ENCODE data around the gene ARHGEF2. TPM values are rescaled to one million over a fixed set of nuclear protein-coding genes. Genes with fewer than 3 reads are reported as not detected.

Gene ARHGEF2
- total and polyA plus RNA-seq, 2 donors (not counting 1 experiment from before 2014, with no cell fraction given): 241 to 245 TPM

DNA sequence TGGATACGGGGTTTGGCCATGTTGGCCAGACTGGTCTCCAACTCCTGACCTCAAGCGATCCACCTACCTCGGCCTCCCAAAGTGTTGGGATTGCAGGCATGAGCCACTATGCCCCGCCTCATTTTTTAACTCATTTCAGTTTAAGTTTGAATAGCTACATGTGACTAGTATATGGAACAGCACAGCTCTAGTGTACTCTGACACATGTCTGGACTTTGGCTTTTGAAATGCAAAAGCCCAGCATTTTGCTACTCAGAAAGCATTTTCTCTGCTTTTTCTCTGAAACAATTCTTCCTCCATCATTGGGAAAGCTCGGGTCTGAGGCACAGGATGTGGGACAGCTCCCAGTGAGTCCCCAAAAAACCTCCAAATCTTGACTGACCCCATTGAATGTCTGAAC lies 46.5 kb upstream of the ARHGEF2 start:
- H3K27me3 Mint-ChIP-seq: peaks cover 6% of the 10 kb centered on the region
- intact Hi-C loops (cut with micrococcal nuclease): no loop called here
- Histone ChIP-seq H3K4me3 (ENCODE audit: control extremely low read depth in 1 of 5, extremely low read depth in 1 of 5, insufficient read depth in 1 of 5, low read depth in 2 of 5, low read length in 4 of 5) (no peak overlapping the region), H3K79me2 (ENCODE audit: control insufficient read depth, insufficient read depth, low read length) (peaks cover 20% of the 10 kb centered on the region), H3K36me3 (replicated peaks in 1 of 2; ENCODE audit: control extremely low read depth in 1 of 2, control insufficient read depth in 1 of 2, extremely low read depth in 1 of 2, insufficient read depth in 2 of 2, low read length in 1 of 2) (peaks cover 0 to 2% of the 10 kb centered on the region in 2 experiments), H3K4me2 (replicated peaks; ENCODE audit: low read depth, low read length, poor library complexity, severe bottlenecking) (no peak overlapping the region), H4K20me1 (ENCODE audit: control insufficient read depth, insufficient read depth, low read length, poor library complexity, severe bottlenecking) (no peaks in the 10 kb centered on the region), H3K4me1 (ENCODE audit: control insufficient read depth in 2 of 2, insufficient read depth in 2 of 2, low read length in 2 of 2) (peaks cover 7 to 11% of the 10 kb centered on the region in 2 donors), H3K9ac (ENCODE audit: low read length) (no peak overlapping the region), H3K9me3 (ENCODE audit: control extremely low read depth in 1 of 3, control insufficient read depth in 2 of 3, insufficient read depth in 1 of 3, low read length in 2 of 3) (no peaks in the 10 kb centered on the region), H2AFZ (ENCODE audit: insufficient read depth, low read depth, low read length, poor library complexity, severe bottlenecking) (no peak overlapping the region), H3K27me3 (replicated peaks in 1 of 4; ENCODE audit: control extremely low read depth in 1 of 4, control insufficient read depth in 3 of 4, insufficient read depth in 4 of 4, low read length in 3 of 4) (peaks cover 0 to 6% (median 0%) of the 10 kb centered on the region in 4 experiments), H3K27ac (ENCODE audit: low read length in 2 of 2) (no peak overlapping the region)
- CTCF ChIA-PET: interaction anchor here (1.0 kb wide), 1 partner anchor 90 kb away, joined by 3 read pairs; the partner anchor contains the start of gene KHDC4
- 95% methylated on average over 2 of the region's 5 CpGs for WGBS (ENCODE audit: insufficient coverage)
- POLR2A ChIA-PET: interaction anchor here (0.6 kb wide), 1 partner anchor 29 kb away, joined by 4 read pairs; the partner anchor contains the start of gene UBQLN4
- peaks cover 14% of the 10 kb centered on the region for H3K4me1 Mint-ChIP-seq
- no peak for TF ChIP-seq EZH2 (IDR thresholded peaks at IDR 0.05; ENCODE audit: borderline replicate concordance, insufficient read depth, low read depth, low read length, poor library complexity, severe bottlenecking)
- TF ChIP-seq, protein P1, sequence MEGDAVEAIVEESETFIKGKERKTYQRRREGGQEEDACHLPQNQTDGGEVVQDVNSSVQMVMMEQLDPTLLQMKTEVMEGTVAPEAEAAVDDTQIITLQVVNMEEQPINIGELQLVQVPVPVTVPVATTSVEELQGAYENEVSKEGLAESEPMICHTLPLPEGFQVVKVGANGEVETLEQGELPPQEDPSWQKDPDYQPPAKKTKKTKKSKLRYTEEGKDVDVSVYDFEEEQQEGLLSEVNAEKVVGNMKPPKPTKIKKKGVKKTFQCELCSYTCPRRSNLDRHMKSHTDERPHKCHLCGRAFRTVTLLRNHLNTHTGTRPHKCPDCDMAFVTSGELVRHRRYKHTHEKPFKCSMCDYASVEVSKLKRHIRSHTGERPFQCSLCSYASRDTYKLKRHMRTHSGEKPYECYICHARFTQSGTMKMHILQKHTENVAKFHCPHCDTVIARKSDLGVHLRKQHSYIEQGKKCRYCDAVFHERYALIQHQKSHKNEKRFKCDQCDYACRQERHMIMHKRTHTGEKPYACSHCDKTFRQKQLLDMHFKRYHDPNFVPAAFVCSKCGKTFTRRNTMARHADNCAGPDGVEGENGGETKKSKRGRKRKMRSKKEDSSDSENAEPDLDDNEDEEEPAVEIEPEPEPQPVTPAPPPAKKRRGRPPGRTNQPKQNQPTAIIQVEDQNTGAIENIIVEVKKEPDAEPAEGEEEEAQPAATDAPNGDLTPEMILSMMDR (IDR thresholded peaks at IDR 0.05): no peak
- H3K27ac Mint-ChIP-seq: no peak overlapping the region
- ATAC-seq (ENCODE audit: low read depth) (no peak), DNase-seq (no peak)
- H3K9me3 Mint-ChIP-seq (ENCODE audit: insufficient read depth): no peaks in the 10 kb centered on the region
- H3K4me3 Mint-ChIP-seq: no peak overlapping the region

- Histone ChIP-seq H3K36me3 (replicated peaks in 1 of 2; ENCODE audit: control extremely low read depth in 1 of 2, control insufficient read depth in 1 of 2, extremely low read depth in 1 of 2, insufficient read depth in 2 of 2, low read length in 1 of 2) (peaks cover 0 to 19% of the 10 kb centered on the region in 2 experiments), H4K20me1 (ENCODE audit: control insufficient read depth, insufficient read depth, low read length, poor library complexity, severe bottlenecking) (peaks cover 6% of the 10 kb centered on the region), H3K9me3 (ENCODE audit: control extremely low read depth in 1 of 3, control insufficient read depth in 2 of 3, insufficient read depth in 1 of 3, low read length in 2 of 3) (no peaks in the 10 kb centered on the region), H3K27me3 (replicated peaks in 1 of 4; ENCODE audit: control extremely low read depth in 1 of 4, control insufficient read depth in 3 of 4, insufficient read depth in 4 of 4, low read length in 3 of 4) (peaks cover 0 to 6% (median 0%) of the 10 kb centered on the region in 4 experiments), H3K9ac (ENCODE audit: low read length) (no peak overlapping the region), H2AFZ (ENCODE audit: insufficient read depth, low read depth, low read length, poor library complexity, severe bottlenecking) (peak overlapping the region; percentile 5), H3K4me1 (ENCODE audit: control insufficient read depth in 2 of 2, insufficient read depth in 2 of 2, low read length in 2 of 2) (peaks cover 9 to 17% of the 10 kb centered on the region in 2 donors), H3K4me3 (ENCODE audit: control extremely low read depth in 1 of 5, extremely low read depth in 1 of 5, insufficient read depth in 1 of 5, low read depth in 2 of 5, low read length in 4 of 5) (no peak overlapping the region), H3K4me2 (replicated peaks; ENCODE audit: low read depth, low read length, poor library complexity, severe bottlenecking) (no peak overlapping the region), H3K79me2 (ENCODE audit: control insufficient read depth, insufficient read depth, low read length) (peaks cover 42% of the 10 kb centered on the region), H3K27ac (ENCODE audit: low read length in 2 of 2) (no peak overlapping the region)
- Mint-ChIP-seq H3K4me1 (peaks cover 24% of the 10 kb centered on the region), H3K27ac (peak overlapping the region; percentile 26), H3K9me3 (ENCODE audit: insufficient read depth) (no peaks in the 10 kb centered on the region), H3K27me3 (peaks cover 6% of the 10 kb centered on the region), H3K4me3 (peak overlapping the region; percentile 52)
- 73% methylated on average over 1 of the region's 2 CpGs for WGBS (ENCODE audit: insufficient coverage)
- intact Hi-C loops (cut with micrococcal nuclease): loop anchor here (1.0 to 2.0 kb wide), 3 partner anchors 32 to 165 kb away; partner anchors contain the start of genes GON4L, LAMTOR2 and MEX3A
- no peak for ATAC-seq (ENCODE audit: low read depth)
- POLR2A ChIA-PET: no interaction called here
- no peak for TF ChIP-seq EZH2 (IDR thresholded peaks at IDR 0.05; ENCODE audit: borderline replicate concordance, insufficient read depth, low read depth, low read length, poor library complexity, severe bottlenecking)
- TF ChIP-seq, protein P1 (IDR thresholded peaks at IDR 0.05): no peak
- CTCF ChIA-PET: interaction anchor here (0.6 to 1.3 kb wide), 2 partner anchors 37 to 44 kb away, joined by 3 to 6 read pairs; no protein-coding TSS in a partner anchor
- no peak for DNase-seq
Observed at GRCh38 chr1:156021954-156022353, 43.6 kb upstream of the ARHGEF2 start.
